ENCODE measurements around the gene TAP2.

DNA sequence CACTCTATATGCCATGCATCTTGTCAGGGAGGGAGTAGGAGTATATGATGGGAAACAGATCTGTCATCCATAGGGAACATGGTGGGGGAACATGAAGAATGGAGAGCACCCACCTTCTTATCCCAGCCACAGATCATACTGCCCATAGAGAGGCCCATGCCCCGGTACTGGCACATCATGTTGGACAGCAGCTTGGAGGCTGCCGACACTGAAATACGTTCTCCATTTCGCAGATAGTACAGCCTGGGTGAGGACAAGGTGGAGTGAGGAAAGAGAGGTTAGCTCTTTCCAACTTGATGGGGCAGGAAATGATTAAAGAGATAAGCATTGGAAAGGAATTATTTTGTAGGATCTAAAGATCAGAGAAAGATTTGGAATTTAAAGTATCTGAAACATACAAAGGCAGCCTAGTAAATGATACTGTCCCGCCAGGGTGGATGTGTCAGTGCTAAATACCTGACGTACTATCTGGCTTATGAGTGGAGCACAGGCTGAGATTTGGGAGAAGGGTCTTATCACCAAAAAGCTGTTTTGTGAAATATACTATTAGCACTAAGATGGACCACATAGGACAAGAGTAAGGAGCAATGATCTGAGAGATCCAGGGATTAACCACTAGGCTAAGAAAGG lies 3.6 kb upstream of the TAP2 start:
- TF ChIP-seq POLR2AphosphoS5 (IDR thresholded peaks at IDR 0.05; ENCODE audit: low read depth, low read length) (peak; percentile 14; the same call in 1 of the 2 replicates), POLR2A (IDR thresholded peaks at IDR 0.05; ENCODE audit: low read depth, low read length) (no peak)

All from GM12892 (cell line).